B cell (primary cell): ENCODE measurements around the gene SNX20.

Experiments
- CTCF ChIP-seq: fragments of 200-600 bp; IDR thresholded peaks from one replicate; pipeline ENCODE4 v1.8.0; 2022; ENCODE audit warnings: antibody characterized with exemption, mild to moderate bottlenecking
- EZH2 ChIP-seq: IDR thresholded peaks from 2 replicates; pipeline ENCODE4 v1.6.1; 2012; ENCODE audit warnings: borderline replicate concordance, low read depth, mild to moderate bottlenecking, moderate library complexity, low read length; ENCODE audit not compliant: insufficient read depth, poor library complexity, severe bottlenecking

GRCh38 chr16:50680556-50680893, 587 bp downstream of the SNX20 start:
- TF ChIP-seq CTCF (no peak), EZH2 (no peak)
